Gastrocnemius medialis (tissue), 4 donors: ENCODE data around the gene ZFYVE16.

Experiments
- POLR2A ChIP-seq, 2 donors: fragments of 450-650 bp; IDR thresholded peaks; one replicate each; pipeline ENCODE4 v1.6.1; 2017; ENCODE audit warnings: antibody characterized with exemption in 2 of 2, mild to moderate bottlenecking in 2 of 2, moderate library complexity in 2 of 2
- TF ChIP-seq, protein P1 (sequence below), 5 experiments: fragments of 450-650 bp in 3 of 5; fragments of 200-600 bp in 2 of 5; sonication (generic) in 2 of 5; IDR thresholded peaks in 4 of 5; conservative IDR thresholded peaks in 1 of 5; 1 replicate in 4 of 5; 2 replicates in 1 of 5; pipeline ENCODE4 v1.5.1; 2016 to 2019; ENCODE audit warnings: antibody characterized with exemption in 5 of 5, mild to moderate bottlenecking in 3 of 5, moderate library complexity in 3 of 5

DNA sequence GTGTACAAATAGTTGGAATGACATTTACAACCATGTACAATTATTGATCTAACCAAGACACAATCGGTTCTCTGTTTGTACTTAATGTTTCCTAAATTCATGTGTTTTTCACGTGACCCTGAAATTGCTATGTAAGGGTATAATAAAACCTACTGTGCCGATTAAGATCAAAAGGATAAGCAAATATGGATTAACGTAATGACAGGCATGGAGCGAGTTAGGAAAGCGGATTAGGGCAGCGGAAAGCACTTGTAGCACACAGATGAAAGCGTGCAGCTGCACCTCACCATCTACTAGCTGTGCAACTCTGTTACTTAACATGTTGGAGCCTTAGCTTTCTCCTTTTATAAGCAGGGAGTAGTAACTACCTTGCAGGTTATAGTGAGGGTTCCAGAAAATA, 38.3 kb upstream of the ZFYVE16 start:
- TF ChIP-seq, protein P1, sequence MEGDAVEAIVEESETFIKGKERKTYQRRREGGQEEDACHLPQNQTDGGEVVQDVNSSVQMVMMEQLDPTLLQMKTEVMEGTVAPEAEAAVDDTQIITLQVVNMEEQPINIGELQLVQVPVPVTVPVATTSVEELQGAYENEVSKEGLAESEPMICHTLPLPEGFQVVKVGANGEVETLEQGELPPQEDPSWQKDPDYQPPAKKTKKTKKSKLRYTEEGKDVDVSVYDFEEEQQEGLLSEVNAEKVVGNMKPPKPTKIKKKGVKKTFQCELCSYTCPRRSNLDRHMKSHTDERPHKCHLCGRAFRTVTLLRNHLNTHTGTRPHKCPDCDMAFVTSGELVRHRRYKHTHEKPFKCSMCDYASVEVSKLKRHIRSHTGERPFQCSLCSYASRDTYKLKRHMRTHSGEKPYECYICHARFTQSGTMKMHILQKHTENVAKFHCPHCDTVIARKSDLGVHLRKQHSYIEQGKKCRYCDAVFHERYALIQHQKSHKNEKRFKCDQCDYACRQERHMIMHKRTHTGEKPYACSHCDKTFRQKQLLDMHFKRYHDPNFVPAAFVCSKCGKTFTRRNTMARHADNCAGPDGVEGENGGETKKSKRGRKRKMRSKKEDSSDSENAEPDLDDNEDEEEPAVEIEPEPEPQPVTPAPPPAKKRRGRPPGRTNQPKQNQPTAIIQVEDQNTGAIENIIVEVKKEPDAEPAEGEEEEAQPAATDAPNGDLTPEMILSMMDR (IDR thresholded peaks at IDR 0.05 in 4 of 5, conservative IDR thresholded peaks at IDR 0.05 in 1 of 5): no peak
- no peak for TF ChIP-seq POLR2A (IDR thresholded peaks at IDR 0.05)
